Measurements from ENCODE around the gene RTKN. TPM values are rescaled to one million over a fixed set of nuclear protein-coding genes. Genes with fewer than 3 reads are reported as not detected.
A peak's percentile ranks its signal among the peaks of the same experiment; 100 is the strongest.
"Not testable (repeated sequence)": the region's sequence is repeated elsewhere in the genome, so short reads cannot be mapped to it uniquely, and the experiment has no call there.

Gene RTKN
- total RNA-seq, 1 donor from 2014 or later: 60.8 TPM

DNA sequence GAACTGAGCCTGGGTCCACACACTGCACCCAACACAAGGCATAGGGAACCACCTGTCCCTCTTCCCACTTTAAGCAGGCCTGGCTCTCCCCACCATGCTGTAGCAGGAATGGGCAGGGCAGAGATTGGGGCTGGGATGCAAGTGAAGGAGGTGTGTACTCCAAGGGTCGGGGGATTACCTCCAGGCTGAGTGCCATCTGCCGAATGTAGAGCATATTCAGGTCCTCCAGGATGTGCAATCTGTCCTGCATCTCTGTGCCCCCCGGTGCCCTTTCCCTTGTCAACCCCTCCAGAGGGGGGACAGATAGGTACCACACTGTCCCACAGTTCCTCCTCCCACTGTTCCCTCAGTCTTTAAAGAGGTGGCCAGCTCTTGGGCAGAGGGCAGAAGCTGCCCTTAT, 2.4 kb downstream of the RTKN start:
- no peak for DNase-seq (ENCODE audit: low read depth)

DNA sequence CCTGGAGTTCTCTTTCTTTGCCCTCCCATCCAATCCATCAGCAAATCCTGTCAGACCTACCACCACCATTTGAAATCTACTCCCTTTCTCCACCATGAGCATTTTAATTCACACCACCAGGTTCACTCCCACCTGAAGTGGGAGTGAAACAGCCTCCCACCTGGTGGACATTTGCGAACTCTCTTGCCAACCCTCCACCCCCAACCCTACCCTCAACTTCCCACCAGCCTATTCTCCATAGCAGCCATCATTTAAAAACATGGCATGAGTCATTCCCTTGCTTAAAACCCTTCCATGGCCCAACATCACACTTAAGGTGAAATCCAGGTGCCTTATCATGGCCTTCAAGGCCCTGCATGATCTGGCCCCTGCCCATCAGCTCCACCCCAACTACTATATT, 3.5 kb downstream of the RTKN start:
- no peak for DNase-seq (ENCODE audit: low read depth)

DNA sequence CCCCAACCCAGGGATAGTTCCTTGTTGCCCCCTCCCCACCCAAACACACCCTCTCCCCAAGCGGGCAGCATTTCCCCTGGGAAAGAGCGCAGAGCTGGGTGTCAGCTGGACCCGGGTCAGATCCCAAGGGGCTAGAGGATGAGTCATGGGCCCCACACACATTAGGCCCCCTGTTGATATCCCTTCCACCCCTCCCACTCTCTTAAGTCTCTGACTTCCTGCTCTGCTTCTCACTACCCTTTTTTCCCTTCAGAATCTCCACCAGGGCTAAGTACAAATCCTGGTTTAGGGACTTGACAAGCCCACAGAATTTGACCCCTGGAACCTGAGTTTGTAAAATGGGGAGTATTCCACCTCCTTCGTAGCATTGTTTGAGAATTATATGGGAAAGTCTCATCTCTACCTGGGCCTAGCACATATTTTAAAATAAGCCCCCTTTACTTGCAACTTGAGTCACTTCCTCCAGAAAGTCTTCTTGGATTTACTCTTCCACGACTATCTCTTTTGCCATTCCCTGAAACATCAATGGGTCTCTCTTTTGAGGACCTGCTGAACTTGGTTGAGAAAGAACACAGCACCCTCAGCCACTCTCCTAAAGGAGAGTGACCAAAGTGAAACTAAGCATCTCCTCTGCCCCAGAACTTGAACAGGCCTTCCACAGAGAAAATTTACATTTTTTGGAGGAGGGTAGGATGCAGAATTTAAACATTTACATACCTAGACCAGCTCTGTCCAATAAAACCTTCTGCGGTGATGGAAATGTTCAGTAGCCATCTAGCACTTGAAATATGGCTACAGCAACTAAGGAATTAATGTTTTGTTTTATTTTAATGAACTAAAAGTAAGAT, 4.7 kb downstream of the RTKN start:
- DNase-seq (ENCODE audit: low read depth): no peak

DNA sequence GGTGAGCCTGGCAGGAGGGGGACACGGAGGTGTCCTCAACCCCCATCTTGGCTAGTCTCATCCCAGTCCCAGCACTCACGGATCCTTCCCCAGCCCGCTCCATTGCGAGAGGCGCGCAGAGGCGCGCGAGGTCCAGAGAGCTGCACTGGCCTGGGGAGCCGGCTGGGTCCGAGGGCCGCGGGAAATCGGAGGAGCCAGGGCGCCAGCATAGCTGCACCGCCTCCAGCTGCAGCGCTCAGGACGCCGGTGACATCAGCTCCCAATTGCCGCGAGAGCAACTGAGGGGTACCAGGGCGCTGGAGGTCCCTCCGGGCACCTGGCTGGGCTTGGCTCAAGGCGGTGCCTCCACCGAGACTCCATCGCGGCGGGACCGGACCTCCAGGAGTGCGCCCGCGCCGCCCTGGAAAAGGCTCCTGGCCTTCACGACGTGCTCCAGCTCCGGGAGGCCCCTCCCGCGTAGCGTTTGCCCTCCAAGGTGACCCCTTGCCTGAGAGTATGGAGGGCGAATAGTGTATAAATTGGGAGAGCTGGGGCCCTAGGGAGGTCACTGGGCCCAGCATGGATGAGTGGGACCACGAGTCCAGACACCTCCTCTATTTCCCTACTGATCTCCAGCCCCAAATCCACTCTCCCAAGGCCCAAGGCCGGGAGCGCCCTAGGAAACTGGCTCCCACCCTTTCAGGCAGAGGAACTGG, 5.5 kb downstream of the RTKN start:
- DNase-seq (ENCODE audit: low read depth): no peak

DNA sequence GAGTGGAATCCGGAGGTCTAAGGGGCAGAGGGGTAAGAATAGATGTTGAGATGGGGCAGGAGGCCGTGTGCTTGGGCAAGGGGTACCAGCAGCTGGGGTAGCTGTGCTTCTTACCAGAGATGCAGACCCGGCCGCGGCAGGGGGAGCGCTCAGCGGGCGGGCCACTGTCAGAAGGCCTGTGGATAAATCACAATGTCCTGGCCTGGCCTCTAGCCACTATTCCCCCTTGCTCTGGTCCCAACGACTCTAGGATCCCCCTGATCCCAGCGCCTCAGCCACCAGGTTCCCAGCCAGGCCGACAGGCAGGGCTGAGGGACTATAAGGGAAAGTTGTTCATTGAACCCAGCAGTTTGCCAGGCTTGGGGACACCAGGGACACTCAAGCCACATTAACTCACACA, 11.2 kb downstream of the RTKN start:
- DNase-seq (ENCODE audit: low read depth): no peak

DNA sequence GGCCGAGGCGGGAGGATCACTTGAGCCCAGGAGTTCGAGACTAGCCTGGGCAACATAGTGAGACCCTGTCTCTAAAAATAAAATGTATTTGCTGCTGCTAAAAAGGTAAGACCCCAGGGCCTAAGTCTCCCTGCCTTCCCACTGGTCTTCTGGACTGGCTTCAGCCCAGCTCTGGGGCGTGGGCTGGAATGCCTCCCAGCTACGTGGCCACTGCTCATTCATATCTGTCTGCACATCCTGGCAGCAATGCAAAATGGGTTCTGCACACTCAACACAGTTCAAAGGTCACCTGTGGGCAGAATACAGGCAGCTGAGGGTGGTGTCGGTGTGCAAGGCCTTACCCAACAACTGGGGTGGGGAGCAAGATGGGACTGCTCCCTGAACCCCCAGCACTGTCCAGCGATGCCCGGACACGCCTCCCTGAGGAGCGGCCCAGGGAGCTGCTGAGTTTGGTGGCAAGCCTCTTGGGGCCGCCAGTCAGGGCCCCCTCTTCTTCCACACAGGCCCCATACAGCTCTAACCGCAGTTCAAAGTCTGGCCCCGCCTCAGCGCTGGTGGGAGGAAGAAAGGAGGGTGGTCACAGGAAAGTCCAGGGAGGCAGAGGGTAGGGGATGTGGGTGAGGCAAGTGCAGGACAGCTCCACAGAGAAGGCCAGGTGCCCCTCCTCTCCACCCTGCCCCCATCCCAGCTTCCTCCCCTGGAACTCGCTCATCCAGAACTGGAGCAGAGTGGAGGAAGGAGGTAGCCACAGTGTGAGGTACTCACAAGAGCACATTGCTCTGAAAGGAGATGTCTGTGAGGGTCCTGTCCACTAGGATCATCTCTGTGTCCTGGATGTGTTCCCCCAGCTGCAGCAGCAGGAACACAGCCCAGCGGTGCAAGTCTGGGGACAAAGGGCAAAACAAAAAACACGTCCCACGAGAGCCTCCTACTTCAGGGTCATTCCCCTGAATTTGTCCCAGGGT, 12.0 kb downstream of the RTKN start:
- DNase-seq (ENCODE audit: low read depth): peak; percentile 70

DNA sequence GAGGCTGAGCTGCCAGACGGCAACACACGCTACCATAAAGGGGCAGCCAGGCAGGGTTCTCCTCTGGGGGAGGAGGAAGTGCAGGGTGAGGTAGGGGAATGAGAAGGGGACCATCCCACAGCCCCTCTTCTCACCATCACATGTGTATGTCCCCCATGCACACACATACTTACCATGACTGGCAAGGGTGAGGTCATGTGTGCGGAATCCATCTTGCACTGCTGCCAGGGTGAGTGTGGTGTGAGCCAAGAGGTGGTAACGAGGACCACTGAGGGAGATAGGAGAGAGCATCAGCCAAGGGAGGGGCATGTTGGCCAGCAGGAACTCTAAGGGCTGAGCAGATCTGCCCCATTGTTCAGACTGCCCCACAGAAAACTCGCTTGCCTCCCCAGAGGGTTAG, 13.1 kb downstream of the RTKN start:
- DNase-seq (ENCODE audit: low read depth): no peak

DNA sequence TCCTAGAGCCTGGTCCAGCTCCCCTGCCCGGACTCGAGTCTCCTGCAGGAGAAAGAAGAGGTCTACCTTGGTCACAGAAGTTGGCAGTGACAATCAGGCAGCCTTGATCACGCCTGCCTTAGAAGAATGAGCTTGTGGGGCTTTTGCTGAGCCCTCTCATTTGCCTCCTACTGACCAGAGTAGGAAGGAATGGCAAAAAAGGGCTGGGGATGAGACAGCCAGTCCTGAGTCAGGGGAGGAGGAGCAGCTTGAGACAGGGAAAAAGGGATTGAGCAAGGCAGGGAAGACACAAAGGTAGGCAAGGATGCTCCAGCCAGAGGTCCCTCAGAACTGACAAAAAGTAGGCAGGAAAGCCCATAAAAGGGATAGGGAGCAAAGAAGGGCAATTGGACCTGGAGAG, 14.2 kb downstream of the RTKN start:
- DNase-seq (ENCODE audit: low read depth): no peak

DNA sequence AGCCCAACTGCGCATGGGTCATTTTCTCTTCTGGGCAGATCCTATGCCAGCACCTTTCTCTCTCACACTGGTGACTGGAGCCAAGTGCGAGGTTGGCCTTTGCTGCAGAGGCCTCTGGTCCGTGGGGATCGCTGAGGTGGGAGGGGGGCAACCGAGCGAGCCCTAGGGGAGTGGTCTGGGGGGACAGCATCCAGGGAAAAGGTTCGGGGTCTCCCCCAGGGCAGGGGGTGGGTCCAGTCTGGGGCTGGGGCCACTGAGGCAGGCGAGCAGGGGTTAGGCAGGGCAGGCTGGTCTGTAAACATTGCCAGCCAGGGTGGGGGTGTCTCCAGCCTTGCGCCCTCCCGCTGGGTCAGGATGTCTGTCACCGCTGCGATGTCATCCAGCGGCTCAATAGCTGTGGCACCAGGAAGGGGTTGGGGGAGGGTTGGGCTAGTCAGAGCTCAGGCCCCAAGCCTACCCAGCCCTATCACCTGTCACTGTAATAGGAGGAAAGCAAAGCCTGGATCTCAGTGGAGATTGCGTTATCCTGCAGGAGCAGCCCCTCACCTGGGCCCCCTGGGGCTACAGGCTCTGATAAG, 15.5 kb downstream of the RTKN start:
- no peak for DNase-seq (ENCODE audit: low read depth)

DNA sequence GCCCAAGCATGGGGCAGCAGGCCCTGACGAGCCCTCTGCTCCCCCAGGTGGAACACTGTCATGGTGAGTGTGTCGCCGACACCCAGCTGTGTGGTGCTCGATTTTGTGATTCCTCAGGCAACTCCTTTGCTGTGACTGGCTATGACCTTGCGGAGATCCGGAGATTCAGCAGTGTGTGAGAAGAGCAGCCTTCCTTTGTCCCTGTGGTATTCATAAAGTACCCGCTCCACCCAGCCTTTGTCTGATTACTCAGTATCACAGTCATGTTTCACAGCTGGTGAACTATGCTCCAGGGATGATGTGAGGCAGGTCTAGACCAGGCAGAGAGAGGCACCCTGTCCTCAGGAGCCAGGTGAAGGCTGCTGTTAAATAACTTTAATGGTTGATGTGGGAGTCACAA, 16.2 kb downstream of the RTKN start:
- no peak for DNase-seq (ENCODE audit: low read depth)

DNA sequence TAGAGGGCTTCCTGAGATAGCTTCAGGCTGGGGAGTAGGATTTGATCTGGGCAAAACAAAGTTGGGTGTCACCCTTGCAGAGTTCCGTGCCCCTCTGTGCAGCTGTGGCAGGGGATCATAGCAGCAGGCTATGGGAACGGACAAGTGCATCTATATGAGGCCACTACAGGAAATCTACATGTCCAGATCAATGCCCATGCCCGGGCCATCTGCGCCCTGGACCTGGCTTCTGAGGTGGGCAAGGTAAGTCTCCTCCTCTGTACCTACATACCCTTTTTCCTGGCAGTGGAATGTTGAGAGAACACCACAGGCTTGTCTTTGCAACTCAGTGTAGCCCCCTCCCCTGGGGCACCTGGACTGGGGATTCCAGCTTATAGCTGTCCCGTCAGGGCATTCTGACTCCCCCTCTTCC, 16.7 kb downstream of the RTKN start:
- no peak for DNase-seq (ENCODE audit: low read depth)

DNA sequence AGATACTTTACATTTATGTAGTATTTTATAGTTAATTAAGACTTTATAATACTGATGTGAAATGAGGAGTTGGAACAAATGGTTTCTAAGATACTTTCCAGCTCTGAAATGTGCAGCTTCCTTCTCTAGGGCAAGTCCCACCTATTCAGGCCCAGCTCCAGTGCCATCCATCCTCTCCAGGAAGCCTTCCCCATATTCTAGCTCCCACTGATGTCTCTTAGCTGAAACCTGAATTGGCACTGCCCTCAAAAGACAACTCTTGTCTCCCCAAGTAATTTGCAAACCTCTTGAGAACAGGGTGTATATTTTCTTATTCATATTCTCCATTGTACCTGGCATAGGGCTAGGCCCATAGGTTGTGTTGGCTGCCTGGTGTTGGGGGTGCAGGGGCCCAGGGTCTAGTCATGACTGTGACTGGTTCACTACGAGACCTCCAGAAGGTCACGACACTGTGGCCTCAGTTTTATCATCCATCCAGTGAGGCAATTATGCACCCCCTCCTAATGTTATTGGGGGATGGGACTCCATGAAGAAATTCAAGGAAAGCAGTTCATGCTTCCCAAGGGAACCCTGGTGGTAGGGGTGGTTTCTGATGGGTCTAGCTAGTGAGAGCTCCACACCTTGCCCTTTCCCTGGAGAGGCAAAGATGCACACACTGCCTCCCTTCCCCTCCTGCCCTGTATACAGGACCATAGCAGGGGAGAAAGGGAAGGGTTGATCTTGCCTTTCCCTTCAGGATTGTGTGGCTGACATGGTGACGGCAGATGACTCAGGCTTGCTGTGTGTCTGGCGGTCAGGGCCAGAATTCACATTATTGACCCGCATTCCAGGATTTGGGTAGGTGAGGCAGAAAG, 17.4 kb downstream of the RTKN start:
- DNase-seq (ENCODE audit: low read depth): no peak

DNA sequence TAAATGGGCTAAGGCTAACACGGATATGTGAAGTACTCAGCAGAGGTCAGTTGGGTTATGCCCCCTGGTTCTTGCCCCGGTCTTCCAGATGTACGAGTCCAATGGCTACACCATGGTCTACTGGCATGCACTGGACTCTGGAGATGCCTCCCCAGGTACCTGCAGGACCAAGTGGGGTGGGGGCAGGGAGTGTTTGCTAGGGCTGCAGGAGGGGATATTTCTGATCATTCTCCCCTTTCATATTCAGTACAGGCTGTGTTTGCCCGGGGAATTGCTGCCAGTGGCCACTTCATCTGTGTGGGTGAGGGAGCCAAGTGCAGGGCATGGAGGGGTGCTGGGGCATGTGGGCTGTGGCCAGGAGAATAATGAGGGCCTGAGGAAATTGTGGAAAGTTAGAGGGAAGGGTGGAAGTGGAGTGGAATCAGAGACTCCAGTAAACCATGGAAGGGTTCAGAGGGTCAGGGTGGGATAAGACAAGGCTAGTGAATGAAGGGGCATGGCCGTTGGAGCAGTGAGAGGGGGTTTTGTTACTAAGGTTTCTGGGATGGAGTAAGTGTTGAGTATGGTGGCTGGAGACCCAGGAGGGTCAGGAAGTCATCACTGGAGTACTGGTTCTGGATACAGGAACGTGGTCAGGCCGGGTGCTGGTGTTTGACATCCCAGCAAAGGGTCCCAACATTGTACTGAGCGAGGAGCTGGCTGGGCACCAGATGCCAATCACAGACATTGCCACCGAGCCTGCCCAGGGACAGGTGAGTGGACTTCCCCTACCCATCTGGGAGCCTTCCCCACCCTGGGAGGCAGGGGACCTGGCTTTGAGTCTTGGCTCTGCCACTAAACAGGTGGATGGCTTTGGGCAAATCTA, 18.3 kb downstream of the RTKN start:
- DNase-seq (ENCODE audit: low read depth): no peak

DNA sequence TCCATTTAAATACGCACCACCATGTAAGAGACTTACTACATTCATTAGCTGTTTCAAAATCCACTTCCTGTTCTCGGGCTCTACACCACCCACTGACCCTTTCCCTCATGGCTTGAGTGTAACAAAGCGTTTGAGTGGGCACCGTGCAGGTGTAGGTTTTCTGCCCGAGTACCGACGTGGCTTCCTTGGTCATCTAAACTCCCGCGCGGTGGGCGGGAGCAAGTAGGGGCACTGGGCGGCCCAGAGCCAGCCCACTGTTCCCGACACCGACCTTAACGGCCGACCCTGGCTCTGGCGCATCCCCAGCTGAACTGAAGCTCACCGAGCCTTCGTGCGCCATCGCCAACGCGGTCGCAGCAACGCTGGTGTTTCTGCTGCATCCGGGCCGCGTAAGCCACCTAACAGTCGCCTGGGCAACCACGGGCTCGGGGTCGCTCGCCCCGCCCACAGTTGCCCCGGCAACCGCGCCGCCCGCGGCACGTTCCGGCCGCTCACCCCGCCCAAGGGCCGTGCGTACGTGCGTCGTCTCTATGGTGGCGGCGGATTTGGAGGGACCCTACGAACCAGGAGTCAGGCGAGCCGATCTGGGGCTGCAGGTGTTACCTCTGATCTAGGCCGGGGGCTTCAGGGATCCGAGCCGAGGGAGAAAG, 20.4 kb downstream of the RTKN start, which contains the start of the genes C2orf81 and WDR54:
Gene C2orf81, minus strand, starts transcription at position 399 of the 650 bp plus-strand sequence. Its CDS starts 59 bp downstream, at position 340.
Gene WDR54, plus strand, starts transcription at position 510 of the 650 bp plus-strand sequence. CDS start 424 bp downstream, outside the sequence.
- DNase-seq (ENCODE audit: low read depth): peak; percentile 56

DNA sequence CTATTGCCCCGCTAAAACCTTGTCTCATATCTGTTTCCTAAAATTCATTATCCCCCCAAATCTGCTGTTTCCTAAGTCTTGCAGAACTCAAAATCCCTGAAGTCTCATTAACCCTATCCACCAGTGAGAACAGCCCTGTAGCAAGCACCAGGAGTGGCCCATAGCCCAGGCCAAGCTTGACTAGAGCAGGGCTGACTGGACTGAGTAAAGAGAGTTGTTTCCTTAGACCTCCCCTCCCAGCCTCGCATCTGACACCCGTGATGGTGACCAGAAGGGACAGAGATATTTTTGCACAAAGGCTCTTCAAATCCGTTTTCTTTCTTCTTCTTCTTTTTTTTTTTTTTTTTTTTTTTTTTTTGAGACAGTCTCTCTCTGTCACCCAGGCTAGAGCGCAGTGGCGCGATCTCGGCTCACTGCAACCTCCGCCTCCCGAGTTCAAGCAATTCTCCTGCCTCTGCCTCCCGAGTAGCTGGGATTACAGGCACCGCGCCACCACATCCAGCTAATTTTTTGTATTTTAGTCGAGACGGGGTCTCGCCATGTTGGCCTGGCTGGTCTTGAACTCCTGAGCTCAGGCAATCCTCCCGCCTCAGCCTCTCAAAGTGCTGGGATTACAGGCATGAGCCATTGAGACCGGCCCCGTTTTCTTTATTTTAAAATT, 21.2 kb downstream of the RTKN start:
- DNase-seq (ENCODE audit: low read depth): not testable (repeated sequence)

DNA sequence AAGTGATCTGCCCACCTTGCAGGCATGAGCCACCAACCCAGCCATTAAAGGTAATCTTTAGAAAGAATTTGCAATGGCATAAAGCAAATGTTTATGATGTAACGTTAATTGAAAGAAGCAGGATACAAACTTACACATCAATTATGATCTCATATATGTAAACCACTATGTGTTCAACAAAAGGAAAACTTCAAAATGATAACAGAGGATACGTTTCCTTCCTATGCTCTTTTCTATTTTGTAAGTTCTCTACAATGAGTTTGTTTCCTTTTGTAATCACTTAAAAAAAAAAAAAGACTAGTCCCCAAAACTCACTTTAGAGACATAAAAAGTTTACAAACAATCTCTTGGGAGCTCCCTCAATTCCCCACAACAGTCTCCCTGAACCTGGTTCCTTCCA, 21.7 kb downstream of the RTKN start:
- no peak for DNase-seq (ENCODE audit: low read depth)

DNA sequence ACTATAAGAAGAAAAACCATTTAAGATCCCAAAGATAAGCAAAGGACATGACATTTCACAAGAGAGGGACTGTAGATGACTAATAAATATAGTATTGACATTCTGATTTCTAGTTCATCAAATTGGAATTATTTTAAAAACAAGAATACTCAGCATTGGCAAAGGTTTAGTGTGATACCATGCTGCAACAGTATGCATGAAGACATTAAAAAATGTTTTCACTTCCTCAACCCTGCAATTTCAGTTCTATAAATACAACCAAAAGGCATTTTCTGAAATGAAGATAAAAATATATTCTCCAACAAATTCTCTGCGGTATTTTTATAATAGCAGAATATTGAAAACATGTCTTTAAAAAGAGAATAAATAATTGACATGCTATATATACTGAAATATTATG, 22.4 kb downstream of the RTKN start:
- no peak for DNase-seq (ENCODE audit: low read depth)

DNA sequence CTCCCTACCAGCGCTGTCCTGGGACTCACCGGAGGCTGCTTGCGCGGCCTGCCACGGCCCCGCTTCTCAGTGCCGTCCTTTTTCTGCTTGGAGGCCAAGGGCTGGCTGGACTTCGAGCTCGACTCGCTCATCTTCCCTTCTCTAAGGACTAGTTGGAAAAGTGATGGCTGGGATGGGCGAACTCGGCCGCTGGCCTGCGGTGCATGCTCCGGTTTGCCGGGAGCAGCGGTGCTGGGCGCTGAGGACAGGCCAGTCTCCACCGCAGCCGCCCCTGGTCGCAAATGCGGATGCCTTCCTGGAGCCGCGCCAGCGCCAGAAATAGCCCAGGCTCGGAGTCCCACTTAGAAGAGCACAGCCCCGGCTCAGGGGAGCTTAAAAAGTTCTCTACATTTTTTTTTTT, 23.4 kb downstream of the RTKN start:
- no peak for DNase-seq (ENCODE audit: low read depth)

DNA sequence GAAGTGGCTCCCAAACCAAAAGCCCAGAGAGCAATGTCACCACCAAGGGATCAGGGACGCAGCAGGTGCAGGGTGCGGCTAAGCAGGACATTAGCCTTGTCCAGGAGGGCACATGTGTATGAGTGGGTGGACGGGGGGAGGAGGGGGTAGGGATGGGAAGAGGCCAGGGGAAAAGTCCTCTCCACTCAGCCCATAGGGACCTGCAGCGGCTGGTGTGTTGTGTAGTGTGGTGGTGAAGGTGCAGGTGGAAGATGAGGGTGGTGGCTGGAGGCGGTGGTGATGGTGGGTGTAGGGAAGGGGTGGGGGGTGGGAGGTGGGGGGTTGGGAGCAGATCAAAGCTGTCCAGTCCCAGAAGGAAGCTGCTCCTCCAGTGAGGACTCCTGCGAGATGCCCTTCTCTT, 24.0 kb downstream of the RTKN start:
- no peak for DNase-seq (ENCODE audit: low read depth)

All from renal cortical epithelial cell (primary cell).